H1 (cell line): ENCODE data around the gene GZF1. TPM values are rescaled to one million over a fixed set of nuclear protein-coding genes. Genes with fewer than 3 reads are reported as not detected.

Experiments
- CTCF ChIA-PET: fragments of 300-600 bp; sonication (Branson Sonifier 250); formaldehyde crosslinking; loops from one replicate; lab custom pipeline; 2021; ENCODE audit not compliant: partially characterized antibody; lab: Charles Lee
- POLR2A ChIA-PET: fragments of 300-600 bp; sonication (Branson Sonifier 250); formaldehyde crosslinking; loops from one replicate; lab custom pipeline; 2021; ENCODE audit warnings: inconsistent platforms; ENCODE audit not compliant: partially characterized antibody; lab: Charles Lee
- DNase-seq, 2 experiments: peaks; one replicate each; pipeline versions ENCODE4 v3.0.0 to v3.0.0-alpha.2; 2010 to 2022; ENCODE audit warnings: low spot score in 2 of 2, low read depth in 1 of 2, mixed read lengths in 1 of 2
- FAIRE-seq: peaks from 2 replicates; lab custom pipeline; 2011; peaks lifted over from hg19 to GRCh38; lab: Jason Lieb, UNC
- H2AFZ ChIP-seq: 2 replicates; pipeline ENCODE4 v1.8.1; 2012; ENCODE audit warnings: low read length, inconsistent platforms
- H2AK5ac ChIP-seq: 2 replicates; pipeline ENCODE4 v1.6.1; 2013; ENCODE audit warnings: low read depth, low read length
- H2BK120ac ChIP-seq: replicated peaks from 2 replicates; pipeline ENCODE3; 2013; ENCODE audit warnings: low read depth, low read length, inconsistent platforms
- H2BK12ac ChIP-seq: 2 replicates; pipeline ENCODE4 v1.6.1; 2013; ENCODE audit warnings: low read depth, low read length
- H2BK15ac ChIP-seq: 2 replicates; pipeline ENCODE4 v1.6.1; 2013; ENCODE audit warnings: low read length
- H2BK20ac ChIP-seq: 2 replicates; pipeline ENCODE4 v1.6.1; 2013; ENCODE audit warnings: low read length
- H2BK5ac ChIP-seq: 2 replicates; pipeline ENCODE4 v1.6.1; 2013; ENCODE audit warnings: low read depth, low read length
- H3K14ac ChIP-seq: 2 replicates; pipeline ENCODE4 v1.6.1; 2013; ENCODE audit warnings: inconsistent platforms; ENCODE audit not compliant: insufficient read length
- H3K18ac ChIP-seq: 2 replicates; pipeline ENCODE4 v1.6.1; 2013; ENCODE audit warnings: low read length; ENCODE audit errors: extremely low read depth
- H3K23ac ChIP-seq: 2 replicates; pipeline ENCODE4 v1.6.1; 2013; ENCODE audit warnings: inconsistent platforms; ENCODE audit not compliant: insufficient read length
- H3K23me2 ChIP-seq: 2 replicates; pipeline ENCODE4 v1.6.1; 2013; ENCODE audit warnings: low read depth, low read length
- H3K27ac ChIP-seq: 2 replicates; pipeline ENCODE4 v1.6.1; 2011; ENCODE audit warnings: low read depth, low read length, inconsistent platforms
- H3K27me3 ChIP-seq, 4 experiments: replicated peaks in 1 of 4; 1 replicate in 1 of 4; 2 replicates in 3 of 4; pipeline versions ENCODE4 v1.6.1 to v1.8.1; 2011 to 2013; ENCODE audit warnings: low read length in 3 of 4, mild to moderate bottlenecking in 3 of 4, inconsistent platforms in 2 of 4, mixed read lengths in 2 of 4, moderate library complexity in 1 of 4; ENCODE audit not compliant: control insufficient read depth in 3 of 4, insufficient read depth in 3 of 4; ENCODE audit errors: extremely low read depth in 1 of 4
- H3K36me3 ChIP-seq, 4 experiments: 2 replicates each; pipeline versions ENCODE4 v1.6.1 to v1.8.1; 2011 to 2013; ENCODE audit warnings: mild to moderate bottlenecking in 4 of 4, low read length in 3 of 4, moderate library complexity in 2 of 4, control low read depth in 1 of 4, inconsistent platforms in 1 of 4; ENCODE audit not compliant: insufficient read depth in 4 of 4, control insufficient read depth in 2 of 4
- H3K4ac ChIP-seq: replicated peaks from 2 replicates; pipeline ENCODE3; 2013; ENCODE audit warnings: low read length, low read depth, mixed read lengths, inconsistent platforms; ENCODE audit not compliant: insufficient read length
- H3K4me1 ChIP-seq, 4 experiments: replicated peaks in 1 of 4; 1 replicate in 1 of 4; 2 replicates in 3 of 4; pipeline versions ENCODE4 v1.6.1 to v1.8.1; 2011 to 2013; ENCODE audit warnings: low read length in 3 of 4, inconsistent platforms in 2 of 4, mixed read lengths in 1 of 4; ENCODE audit not compliant: insufficient read depth in 4 of 4, control insufficient read depth in 3 of 4
- H3K4me2 ChIP-seq, 2 experiments: 2 replicates each; pipeline versions ENCODE4 v1.6.1 to v1.8.1; 2011 to 2013; ENCODE audit warnings: low read depth in 2 of 2, low read length in 2 of 2, control low read depth in 1 of 2, inconsistent platforms in 1 of 2, mild to moderate bottlenecking in 1 of 2; ENCODE audit not compliant: insufficient read depth in 1 of 2
- H3K4me3 ChIP-seq, 4 experiments: fragments of 200-600, 300-600 bp in 1 of 4; sonication (generic), shearing (Covaris generic), sonication (Bioruptor Twin) in 1 of 4; 2 replicates each; pipeline versions ENCODE4 v1.5.1 to v1.8.1; 2011 to 2016; ENCODE audit warnings: low read length in 4 of 4, low read depth in 3 of 4, control low read depth in 2 of 4, inconsistent platforms in 2 of 4, mild to moderate bottlenecking in 2 of 4, mixed read lengths in 1 of 4, moderate library complexity in 1 of 4; ENCODE audit not compliant: insufficient read depth in 2 of 4; ENCODE audit errors: extremely low read depth in 1 of 4
- H3K56ac ChIP-seq: replicated peaks from 2 replicates; pipeline ENCODE3; 2013; ENCODE audit warnings: low read depth, mild to moderate bottlenecking, mixed read lengths, low read length, inconsistent platforms; ENCODE audit not compliant: insufficient read length
- H3K79me1 ChIP-seq: 2 replicates; pipeline ENCODE4 v1.6.1; 2013; ENCODE audit warnings: low read depth, low read length, control low read depth
- H3K79me2 ChIP-seq, 2 experiments: 2 replicates each; pipeline versions ENCODE4 v1.6.1 to v1.8.1; 2012 to 2013; ENCODE audit warnings: low read length in 2 of 2, mild to moderate bottlenecking in 2 of 2, inconsistent platforms in 1 of 2; ENCODE audit not compliant: insufficient read depth in 2 of 2, control insufficient read depth in 1 of 2
- H3K9ac ChIP-seq, 4 experiments: replicated peaks in 1 of 4; 1 replicate in 1 of 4; 2 replicates in 3 of 4; pipeline versions ENCODE4 v1.6.1 to v1.8.1; 2011 to 2013; ENCODE audit warnings: low read depth in 3 of 4, low read length in 3 of 4, control low read depth in 2 of 4, mild to moderate bottlenecking in 2 of 4, moderate library complexity in 2 of 4, inconsistent platforms in 1 of 4; ENCODE audit errors: extremely low read depth in 1 of 4
- H3K9me3 ChIP-seq, 2 experiments: 2 replicates each; pipeline versions ENCODE4 v1.6.1 to v1.8.1; 2012 to 2013; ENCODE audit warnings: mild to moderate bottlenecking in 2 of 2, moderate library complexity in 2 of 2, control low read depth in 1 of 2, inconsistent platforms in 1 of 2, low read depth in 1 of 2, low read length in 1 of 2, mixed read lengths in 1 of 2; ENCODE audit not compliant: insufficient read depth in 2 of 2
- H4K20me1 ChIP-seq, 2 experiments: replicated peaks in 1 of 2; 2 replicates each; pipeline versions ENCODE3 to v1.8.1; 2011 to 2013; ENCODE audit warnings: inconsistent platforms in 2 of 2, low read length in 2 of 2, mild to moderate bottlenecking in 1 of 2; ENCODE audit not compliant: insufficient read depth in 2 of 2, control insufficient read depth in 1 of 2
- H4K5ac ChIP-seq: 2 replicates; pipeline ENCODE4 v1.6.1; 2013; ENCODE audit warnings: low read length, low read depth, mixed read lengths, inconsistent platforms; ENCODE audit not compliant: insufficient read length
- H4K8ac ChIP-seq: 2 replicates; pipeline ENCODE4 v1.8.0; 2013; ENCODE audit warnings: mild to moderate bottlenecking, moderate library complexity, low read length, inconsistent platforms; ENCODE audit not compliant: insufficient read depth; ENCODE audit errors: extremely low read depth
- H4K91ac ChIP-seq: replicated peaks from 2 replicates; pipeline ENCODE3; 2013; ENCODE audit warnings: low read length, mixed read lengths, inconsistent platforms; ENCODE audit not compliant: insufficient read length
- TAF1 ChIP-seq: IDR thresholded peaks from 2 replicates; pipeline ENCODE4 v1.6.1; 2011; ENCODE audit warnings: mild to moderate bottlenecking, low read depth, low read length
- WGBS, 2 experiments: shearing (Covaris generic) in 1 of 2; methylation state at CpG; one replicate each; pipeline versions ENCODE4 v1.1.6 to v1.1.7; 2013 to 2015; ENCODE audit warnings: low lambda C conversion rate in 2 of 2, mixed read lengths in 2 of 2, inconsistent platforms in 1 of 2, low coverage in 1 of 2, missing lambda C conversion rate in 1 of 2; ENCODE audit not compliant: insufficient replicate concordance in 2 of 2, insufficient coverage in 1 of 2, insufficient read length in 1 of 2; ENCODE audit errors: extremely low coverage in 1 of 2, missing lambda C conversion rate in 1 of 2; 5-methylcytosine and 5-hydroxymethylcytosine counted together
- polyA plus RNA-seq, 7 experiments: library from polyadenylated mRNA; depleted of rRNA in 3 of 7; stranded (reverse) in 5 of 7; unstranded in 2 of 7; fragments of >200 nt in 5 of 7; fragments of 200-250 nt in 2 of 7; gene quantifications; 1 replicate in 5 of 7; 2 replicates in 1 of 7; 4 replicates in 1 of 7; pipeline versions ENCODE4 v1.2.1 to v1.2.3, GENCODE V29; 2011 to 2013; ENCODE audit warnings: missing spikeins in 2 of 7, mixed read lengths in 2 of 7
- total RNA-seq: library from RNA; stranded (reverse); fragmentation: NEBNext Ultra II Directional; extraction: Animal tissue kit (Norgen Biotek cat#: 25700); gene quantifications from 2 replicates; pipeline ENCODE4 v1.2.1, GENCODE V29; 2021

Gene GZF1
- total and polyA plus RNA-seq, 2 of the 8 experiments (the other 6 are each of a cell fraction or from before 2014, with no cell fraction given): 8.2 to 11.9 TPM

DNA sequence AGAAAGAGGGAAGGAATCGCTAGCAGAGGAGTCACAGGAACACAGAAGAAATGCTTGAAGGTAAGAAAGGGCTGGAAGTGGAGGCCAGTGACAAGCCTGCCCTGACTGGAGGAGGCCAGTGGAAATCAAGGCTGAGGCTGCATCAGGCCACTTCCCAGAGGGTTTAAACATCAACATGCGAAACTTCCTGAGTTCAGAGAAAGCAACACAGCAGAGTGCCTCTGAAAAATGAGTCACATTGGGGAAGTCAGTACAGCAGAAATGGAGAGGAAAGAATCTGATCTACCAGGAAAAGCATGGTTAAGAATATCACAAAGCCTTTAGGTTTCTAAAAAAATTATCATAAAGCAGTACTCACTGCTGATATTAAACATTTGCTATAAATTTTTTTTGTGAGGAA, 36.0 kb downstream of the GZF1 start:
- no peaks in the 10 kb centered on the region for H3K9me3 ChIP-seq
- no peak overlapping the region for H3K4me2 ChIP-seq
- peaks cover 4% of the 10 kb centered on the region for H3K79me1 ChIP-seq
- no peak overlapping the region for H4K5ac ChIP-seq
- no peak overlapping the region for H2BK20ac ChIP-seq
- no peak overlapping the region for H3K23ac ChIP-seq
- CTCF ChIA-PET: interaction anchor here (0.6 to 2.6 kb wide), 2 partner anchors 21 to 23 kb away, joined by 3 to 9 read pairs; partner anchors contain the start of gene NAPB
- no peak overlapping the region for H4K8ac ChIP-seq
- WGBS, 2 experiments: 82% methylated on average over 2 of the region's 2 CpGs; no CpG with 5 or more reads in 1 of the 2 experiments
- H3K27ac ChIP-seq: no peak overlapping the region
- no peak overlapping the region for H3K14ac ChIP-seq
- peaks cover 0 to 22% of the 10 kb centered on the region in 2 experiments; a peak in 3 of 4 replicates for H3K79me2 ChIP-seq
- no peak overlapping the region for H2AFZ ChIP-seq
- H3K9ac ChIP-seq: no peak overlapping the region
- DNase-seq (no peak), FAIRE-seq (no peak)
- no peak overlapping the region for H2BK5ac ChIP-seq
- H4K20me1 ChIP-seq: peaks cover 0 to 2% of the 10 kb centered on the region in 2 experiments
- H2AK5ac ChIP-seq: no peak overlapping the region
- H3K4ac ChIP-seq: no peak overlapping the region
- POLR2A ChIA-PET: no interaction called here
- H3K56ac ChIP-seq: no peak overlapping the region
- no peak overlapping the region for H3K18ac ChIP-seq
- H3K36me3 ChIP-seq: peaks cover 0 to 28% (median 15%) of the 10 kb centered on the region in 4 experiments; a peak in 7 of 8 replicates
- peaks cover 0 to under 1% (median 0%) of the 10 kb centered on the region in 4 experiments; a peak in 1 of 7 replicates for H3K4me1 ChIP-seq
- H2BK120ac ChIP-seq: no peak overlapping the region
- no peaks in the 10 kb centered on the region for H3K27me3 ChIP-seq
- no peaks in the 10 kb centered on the region for H3K23me2 ChIP-seq
- no peak for TF ChIP-seq TAF1
- H2BK15ac ChIP-seq: no peak overlapping the region
- H3K4me3 ChIP-seq: no peak overlapping the region
- no peak overlapping the region for H4K91ac ChIP-seq
- H2BK12ac ChIP-seq: no peak overlapping the region
